ENCODE measurements around the gene SLC2A11. TPM values are rescaled to one million over a fixed set of nuclear protein-coding genes. Genes with fewer than 3 reads are reported as not detected.
"Not testable (repeated sequence)": the region's sequence is repeated elsewhere in the genome, so short reads cannot be mapped to it uniquely, and the experiment has no call there.

The SLC2A11 gene
- total and polyA plus RNA-seq, 4 donors, result 3.4 to 9.0 (median 4.3) TPM

DNA sequence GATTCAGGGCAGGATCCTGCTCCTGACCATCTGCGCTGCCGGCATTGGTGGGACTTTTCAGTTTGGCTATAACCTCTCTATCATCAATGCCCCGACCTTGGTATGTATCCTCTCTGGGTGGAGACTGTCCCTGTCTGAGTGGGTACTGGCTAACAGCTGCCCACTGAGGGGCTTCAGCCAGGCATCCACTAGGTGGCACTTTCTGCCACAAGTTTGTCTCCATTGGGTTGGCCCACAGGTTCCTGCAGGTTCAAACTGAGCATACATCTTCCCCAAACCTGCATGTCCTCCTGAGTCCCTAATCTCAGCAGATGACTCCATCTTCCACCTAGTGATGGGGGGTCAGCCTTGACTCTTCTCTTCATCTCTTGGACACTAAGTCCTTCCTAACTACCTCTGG, 4.4 kb downstream of the SLC2A11 start:
- H3K9ac ChIP-seq (ENCODE audit: low read depth in 1 of 2, low read length in 2 of 2), result no peak overlapping the region
- peaks cover 0 to 13% (median 9%) of the 10 kb centered on the region in 4 donors for H3K4me1 ChIP-seq (ENCODE audit: control insufficient read depth in 4 of 4, insufficient read depth in 4 of 4, low read length in 3 of 4)
- H3K9me3 ChIP-seq (ENCODE audit: control insufficient read depth in 4 of 4, low read length in 3 of 4), result no peaks in the 10 kb centered on the region
- TF ChIP-seq, protein P1, sequence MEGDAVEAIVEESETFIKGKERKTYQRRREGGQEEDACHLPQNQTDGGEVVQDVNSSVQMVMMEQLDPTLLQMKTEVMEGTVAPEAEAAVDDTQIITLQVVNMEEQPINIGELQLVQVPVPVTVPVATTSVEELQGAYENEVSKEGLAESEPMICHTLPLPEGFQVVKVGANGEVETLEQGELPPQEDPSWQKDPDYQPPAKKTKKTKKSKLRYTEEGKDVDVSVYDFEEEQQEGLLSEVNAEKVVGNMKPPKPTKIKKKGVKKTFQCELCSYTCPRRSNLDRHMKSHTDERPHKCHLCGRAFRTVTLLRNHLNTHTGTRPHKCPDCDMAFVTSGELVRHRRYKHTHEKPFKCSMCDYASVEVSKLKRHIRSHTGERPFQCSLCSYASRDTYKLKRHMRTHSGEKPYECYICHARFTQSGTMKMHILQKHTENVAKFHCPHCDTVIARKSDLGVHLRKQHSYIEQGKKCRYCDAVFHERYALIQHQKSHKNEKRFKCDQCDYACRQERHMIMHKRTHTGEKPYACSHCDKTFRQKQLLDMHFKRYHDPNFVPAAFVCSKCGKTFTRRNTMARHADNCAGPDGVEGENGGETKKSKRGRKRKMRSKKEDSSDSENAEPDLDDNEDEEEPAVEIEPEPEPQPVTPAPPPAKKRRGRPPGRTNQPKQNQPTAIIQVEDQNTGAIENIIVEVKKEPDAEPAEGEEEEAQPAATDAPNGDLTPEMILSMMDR (IDR thresholded peaks at IDR 0.05; ENCODE audit: low read depth, low read length, missing input control), result peak; percentile 58
- peak; percentile 76 to 82 for TF ChIP-seq RAD21 (IDR thresholded peaks at IDR 0.05)
- TF ChIP-seq, protein P2, sequence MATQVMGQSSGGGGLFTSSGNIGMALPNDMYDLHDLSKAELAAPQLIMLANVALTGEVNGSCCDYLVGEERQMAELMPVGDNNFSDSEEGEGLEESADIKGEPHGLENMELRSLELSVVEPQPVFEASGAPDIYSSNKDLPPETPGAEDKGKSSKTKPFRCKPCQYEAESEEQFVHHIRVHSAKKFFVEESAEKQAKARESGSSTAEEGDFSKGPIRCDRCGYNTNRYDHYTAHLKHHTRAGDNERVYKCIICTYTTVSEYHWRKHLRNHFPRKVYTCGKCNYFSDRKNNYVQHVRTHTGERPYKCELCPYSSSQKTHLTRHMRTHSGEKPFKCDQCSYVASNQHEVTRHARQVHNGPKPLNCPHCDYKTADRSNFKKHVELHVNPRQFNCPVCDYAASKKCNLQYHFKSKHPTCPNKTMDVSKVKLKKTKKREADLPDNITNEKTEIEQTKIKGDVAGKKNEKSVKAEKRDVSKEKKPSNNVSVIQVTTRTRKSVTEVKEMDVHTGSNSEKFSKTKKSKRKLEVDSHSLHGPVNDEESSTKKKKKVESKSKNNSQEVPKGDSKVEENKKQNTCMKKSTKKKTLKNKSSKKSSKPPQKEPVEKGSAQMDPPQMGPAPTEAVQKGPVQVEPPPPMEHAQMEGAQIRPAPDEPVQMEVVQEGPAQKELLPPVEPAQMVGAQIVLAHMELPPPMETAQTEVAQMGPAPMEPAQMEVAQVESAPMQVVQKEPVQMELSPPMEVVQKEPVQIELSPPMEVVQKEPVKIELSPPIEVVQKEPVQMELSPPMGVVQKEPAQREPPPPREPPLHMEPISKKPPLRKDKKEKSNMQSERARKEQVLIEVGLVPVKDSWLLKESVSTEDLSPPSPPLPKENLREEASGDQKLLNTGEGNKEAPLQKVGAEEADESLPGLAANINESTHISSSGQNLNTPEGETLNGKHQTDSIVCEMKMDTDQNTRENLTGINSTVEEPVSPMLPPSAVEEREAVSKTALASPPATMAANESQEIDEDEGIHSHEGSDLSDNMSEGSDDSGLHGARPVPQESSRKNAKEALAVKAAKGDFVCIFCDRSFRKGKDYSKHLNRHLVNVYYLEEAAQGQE (IDR thresholded peaks at IDR 0.05), result no peak
- no peak overlapping the region for H3K4me3 ChIP-seq (ENCODE audit: low read depth in 1 of 3, low read length in 3 of 3)
- no peak for DNase-seq (ENCODE audit: low spot score)
- no peaks in the 10 kb centered on the region for H3K27me3 ChIP-seq (ENCODE audit: control insufficient read depth in 4 of 4, insufficient read depth in 4 of 4, low read length in 3 of 4)
- 76% methylated on average over 3 of the region's 3 CpGs for WGBS
- no peak overlapping the region for H3K27ac ChIP-seq (ENCODE audit: low read depth in 1 of 2, low read length in 2 of 2)
- no peaks in the 10 kb centered on the region for H3K36me3 ChIP-seq (ENCODE audit: control insufficient read depth in 4 of 4, insufficient read depth in 3 of 4, low read depth in 1 of 4, low read length in 3 of 4)

DNA sequence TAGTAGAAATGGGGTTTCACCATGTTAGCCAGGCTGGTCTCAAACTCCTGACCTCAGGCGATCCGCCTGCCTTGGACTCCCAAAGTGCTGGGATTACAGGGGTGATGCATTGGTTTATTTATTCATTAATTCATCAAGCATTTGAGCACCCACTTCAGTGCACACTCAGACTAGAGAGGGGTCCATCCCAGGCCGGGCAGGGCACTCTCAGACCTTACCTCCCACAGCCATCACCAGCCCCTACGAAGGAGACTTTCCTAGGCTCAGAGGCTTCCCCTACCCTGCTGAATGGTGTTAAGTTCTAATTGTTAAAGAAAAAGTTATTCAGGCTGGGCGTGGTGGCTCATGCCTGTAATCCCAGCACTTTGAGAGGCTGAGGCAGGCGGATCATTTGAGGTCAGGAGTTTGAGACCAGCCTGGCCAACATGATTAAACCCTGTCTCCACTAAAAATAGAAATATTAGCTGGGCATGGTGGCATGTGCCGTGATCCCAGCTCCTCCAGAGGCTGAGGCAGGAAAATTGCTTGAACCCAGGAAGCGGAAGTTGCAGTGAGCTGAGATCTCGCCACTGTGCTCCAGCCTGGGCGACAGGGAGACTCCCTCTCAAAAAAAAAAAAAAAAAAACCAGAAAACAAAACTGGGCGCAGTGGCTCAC, 7.0 kb downstream of the SLC2A11 start:
- H3K27ac ChIP-seq (ENCODE audit: low read depth in 1 of 2, low read length in 2 of 2); H3K9ac ChIP-seq (ENCODE audit: low read depth in 1 of 2, low read length in 2 of 2); H3K27me3 ChIP-seq (ENCODE audit: control insufficient read depth in 4 of 4, insufficient read depth in 4 of 4, low read length in 3 of 4); DNase-seq (ENCODE audit: low spot score); H3K4me1 ChIP-seq (ENCODE audit: control insufficient read depth in 4 of 4, insufficient read depth in 4 of 4, low read length in 3 of 4); H3K9me3 ChIP-seq (ENCODE audit: control insufficient read depth in 4 of 4, low read length in 3 of 4); H3K4me3 ChIP-seq (ENCODE audit: low read depth in 1 of 3, low read length in 3 of 3): not testable (repeated sequence)
- 82% methylated on average over 11 of the region's 11 CpGs for WGBS
- peaks cover 3 to 11% (median 9%) of the 10 kb centered on the region in 4 donors for H3K36me3 ChIP-seq (ENCODE audit: control insufficient read depth in 4 of 4, insufficient read depth in 3 of 4, low read depth in 1 of 4, low read length in 3 of 4)

DNA sequence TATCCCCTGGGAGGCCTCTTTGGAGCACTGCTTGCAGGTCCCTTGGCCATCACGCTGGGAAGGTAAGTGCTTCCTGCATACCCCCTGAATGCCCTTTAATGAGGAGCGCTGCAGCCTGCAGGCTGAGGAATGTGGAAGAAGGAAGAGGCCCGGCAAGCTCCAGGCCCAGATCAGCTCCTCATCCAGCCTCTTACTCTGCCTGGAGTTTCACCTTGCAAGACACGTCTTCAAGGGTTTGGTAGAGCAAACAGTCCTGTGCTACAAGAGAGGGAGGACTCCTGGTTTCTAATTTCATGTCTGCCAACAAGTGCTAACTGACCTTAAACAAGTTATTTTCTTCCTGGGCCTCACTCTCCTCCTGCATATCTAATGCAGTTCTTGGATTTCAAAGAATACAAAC, 10.9 kb downstream of the SLC2A11 start:
- no peaks in the 10 kb centered on the region for H3K27me3 ChIP-seq (ENCODE audit: control insufficient read depth in 4 of 4, insufficient read depth in 4 of 4, low read length in 3 of 4)
- H3K4me3 ChIP-seq (ENCODE audit: low read depth in 1 of 3, low read length in 3 of 3), result no peak overlapping the region
- no peak overlapping the region for H3K27ac ChIP-seq (ENCODE audit: low read depth in 1 of 2, low read length in 2 of 2)
- no peaks in the 10 kb centered on the region for H3K4me1 ChIP-seq (ENCODE audit: control insufficient read depth in 4 of 4, insufficient read depth in 4 of 4, low read length in 3 of 4)
- H3K9me3 ChIP-seq (ENCODE audit: control insufficient read depth in 4 of 4, low read length in 3 of 4), result no peaks in the 10 kb centered on the region
- no peak for DNase-seq (ENCODE audit: low spot score)
- TF ChIP-seq GABPA (IDR thresholded peaks at IDR 0.05 in 1 of 2, conservative IDR thresholded peaks at IDR 0.05 in 1 of 2) (no peak), NR2F2 (IDR thresholded peaks at IDR 0.05) (no peak), JUND (IDR thresholded peaks at IDR 0.05) (no peak), HNF4G (IDR thresholded peaks at IDR 0.05) (no peak), EGR1 (IDR thresholded peaks at IDR 0.05; ENCODE audit: low read depth in 2 of 2) (no peak), SP1 (IDR thresholded peaks at IDR 0.05) (no peak)
- TF ChIP-seq, protein P3, sequence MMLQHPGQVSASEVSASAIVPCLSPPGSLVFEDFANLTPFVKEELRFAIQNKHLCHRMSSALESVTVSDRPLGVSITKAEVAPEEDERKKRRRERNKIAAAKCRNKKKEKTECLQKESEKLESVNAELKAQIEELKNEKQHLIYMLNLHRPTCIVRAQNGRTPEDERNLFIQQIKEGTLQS (IDR thresholded peaks at IDR 0.05), result no peak
- TF ChIP-seq, protein P2 (IDR thresholded peaks at IDR 0.05), result no peak
- H3K36me3 ChIP-seq (ENCODE audit: control insufficient read depth in 4 of 4, insufficient read depth in 3 of 4, low read depth in 1 of 4, low read length in 3 of 4), result peaks cover 3 to 13% (median 10%) of the 10 kb centered on the region in 4 donors
- WGBS, result 98% methylated on average over 4 of the region's 4 CpGs
- no peak overlapping the region for H3K9ac ChIP-seq (ENCODE audit: low read depth in 1 of 2, low read length in 2 of 2)

Data from liver (tissue), 9 donors.